Sigmoid colon (tissue), 7 donors: Measurements from ENCODE around the gene SH2D2A. TPM values are rescaled to one million over a fixed set of nuclear protein-coding genes. Genes with fewer than 3 reads are reported as not detected.

Experiments
- DNase-seq: peaks from one replicate; pipeline ENCODE4 v3.0.0-alpha.2; 2019
- H3K27ac ChIP-seq, 4 donors: fragments of 200-600 bp; sonication (generic); one replicate each; pipeline ENCODE4 v1.5.1; 2016 to 2019; ENCODE audit warnings: mild to moderate bottlenecking in 1 of 4
- H3K27me3 ChIP-seq, 3 donors: fragments of 200-600 bp; sonication (generic); one replicate each; pipeline ENCODE4 v1.5.1; 2019; ENCODE audit warnings: mild to moderate bottlenecking in 1 of 3
- H3K36me3 ChIP-seq, 4 donors: fragments of 200-600 bp; sonication (generic); one replicate each; pipeline ENCODE4 v1.5.1; 2016 to 2019
- H3K4me1 ChIP-seq, 4 donors: fragments of 200-600 bp; sonication (generic); one replicate each; pipeline ENCODE4 v1.5.1; 2017 to 2019
- H3K4me3 ChIP-seq, 4 donors: fragments of 200-600 bp; sonication (generic); one replicate each; pipeline ENCODE4 v1.5.1; 2017 to 2019; ENCODE audit warnings: mild to moderate bottlenecking in 2 of 4, moderate library complexity in 1 of 4
- H3K9me3 ChIP-seq, 4 donors: fragments of 200-600 bp in 3 of 4; sonication (generic) in 3 of 4; one replicate each; pipeline versions ENCODE4 v1.5.1 to v1.6.1; 2013 to 2019
- CTCF ChIP-seq, 4 experiments: fragments of 450-650 bp in 3 of 4; fragments of 200-600 bp in 1 of 4; IDR thresholded peaks; one replicate each; pipeline ENCODE4 v1.5.1; 2016 to 2019; ENCODE audit warnings: antibody characterized with exemption in 4 of 4, mild to moderate bottlenecking in 3 of 4, moderate library complexity in 2 of 4
- EP300 ChIP-seq, 4 donors: sonication (generic); formaldehyde crosslinking; IDR thresholded peaks; one replicate each; pipeline ENCODE4 v1.6.1; 2017; ENCODE audit warnings: antibody characterized with exemption in 4 of 4
- POLR2A ChIP-seq, 2 donors: fragments of 450-650 bp; IDR thresholded peaks; one replicate each; pipeline ENCODE4 v1.6.1; 2016; ENCODE audit warnings: antibody characterized with exemption in 2 of 2, mild to moderate bottlenecking in 2 of 2, moderate library complexity in 2 of 2
- POLR2AphosphoS5 ChIP-seq, 4 donors: sonication (generic); formaldehyde crosslinking; IDR thresholded peaks; one replicate each; pipeline ENCODE4 v1.6.1; 2017; ENCODE audit warnings: antibody characterized with exemption in 4 of 4
- WGBS, 2 donors: extraction: QIAGEN DNeasy Blood & Tissue Kit; methylation state at CpG; one replicate each; pipeline ENCODE4 v1.1.7; 2013; 5-methylcytosine and 5-hydroxymethylcytosine counted together
- intact Hi-C: fragments of 100-400 bp; cut with DNase I; formaldehyde crosslinking; loops from one replicate; pipeline ENCODE4 v1.15.1; 2023
- polyA plus RNA-seq, 3 donors: library from polyadenylated mRNA; stranded (reverse); fragments of 200-250 nt; gene quantifications; one replicate each; pipeline ENCODE4 v1.2.3, GENCODE V29; 2013
- total RNA-seq, 4 donors: library from RNA; depleted of rRNA; stranded (reverse); fragments of >200 nt; gene quantifications; one replicate each; pipeline ENCODE4 v1.1.0, GENCODE V29; 2016
- donor health status: healthy with polysubstance abuse.
- donor health status: Bipolar disorder and iron deficiency.
- donor health status: healthy.

The SH2D2A gene
- total and polyA plus RNA-seq, 7 donors, result 0.69 to 8.2 (median 3.3) TPM

- intact Hi-C loops, result no loop called here
- Histone ChIP-seq H3K9me3 (no peaks in the 10 kb centered on the region), H3K4me1 (peaks cover 0 to 80% (median 72%) of the 10 kb centered on the region in 4 donors), H3K27ac (peak overlapping the region in 3 of 4 donors; percentile 10 to 29 (median 27)), H3K36me3 (peaks cover 0 to 18% (median 6%) of the 10 kb centered on the region in 4 donors), H3K27me3 (no peaks in the 10 kb centered on the region), H3K4me3 (no peak overlapping the region)
- DNase-seq, result peak; percentile 35
- no peak for TF ChIP-seq POLR2A (IDR thresholded peaks at IDR 0.05)
- no peak for TF ChIP-seq EP300 (IDR thresholded peaks at IDR 0.05)
- no peak for TF ChIP-seq CTCF (IDR thresholded peaks at IDR 0.05)
- TF ChIP-seq POLR2AphosphoS5 (IDR thresholded peaks at IDR 0.05), result no peak
- 47 to 67% methylated on average over 9 of the region's 9 CpGs for WGBS, 2 donors
These were observed 43.7 kb downstream of the SH2D2A start for GRCh38 chr1:156772728-156773497.

GRCh38 chr1:156772222-156772621 lies 44.4 kb downstream of the SH2D2A start:
- no peak for TF ChIP-seq EP300 (IDR thresholded peaks at IDR 0.05)
- intact Hi-C loops, result no loop called here

GRCh38 chr1:156768610-156769295 lies 47.9 kb downstream of the SH2D2A start:
- peaks cover 0 to 64% (median 61%) of the 10 kb centered on the region in 4 donors for H3K4me1 ChIP-seq
- no peaks in the 10 kb centered on the region for H3K9me3 ChIP-seq
- intact Hi-C loops, result loop anchor here (5.0 kb wide), 1 partner anchor 41 kb away; the partner anchor contains the start of genes ISG20L2 and METTL25B
- peaks cover 0 to 18% (median 6%) of the 10 kb centered on the region in 4 donors for H3K36me3 ChIP-seq
- DNase-seq, result no peak
- H3K27ac ChIP-seq, result peak overlapping the region; percentile 92 to 96 (median 93)
- WGBS, 2 donors, result 10 to 27% methylated on average over 8 of the region's 8 CpGs
- H3K4me3 ChIP-seq, result peak overlapping the region; percentile 67 to 99 (median 86)
- no peaks in the 10 kb centered on the region for H3K27me3 ChIP-seq
- no peak for TF ChIP-seq EP300 (IDR thresholded peaks at IDR 0.05)
- no peak for TF ChIP-seq CTCF (IDR thresholded peaks at IDR 0.05)
- no peak for TF ChIP-seq POLR2A (IDR thresholded peaks at IDR 0.05)
- TF ChIP-seq POLR2AphosphoS5 (IDR thresholded peaks at IDR 0.05), result no peak

More at GRCh38 chr1:156772222-156772621, 44.4 kb downstream of the SH2D2A start:
- no peak for DNase-seq
- H3K4me3 ChIP-seq, result no peak overlapping the region
- H3K27ac ChIP-seq, result peak overlapping the region in 2 of 4 donors; percentile 5 to 29
- H3K36me3 ChIP-seq, result peaks cover 0 to 18% (median 6%) of the 10 kb centered on the region in 4 donors
- no peaks in the 10 kb centered on the region for H3K9me3 ChIP-seq
- H3K27me3 ChIP-seq, result no peaks in the 10 kb centered on the region
- peaks cover 0 to 73% (median 66%) of the 10 kb centered on the region in 4 donors for H3K4me1 ChIP-seq
- 90 to 93% methylated on average over 3 of the region's 3 CpGs for WGBS, 2 donors

- Histone ChIP-seq H3K36me3 (peaks cover 0 to 18% (median 6%) of the 10 kb centered on the region in 4 donors), H3K4me1 (peaks cover 0 to 58% (median 54%) of the 10 kb centered on the region in 4 donors), H3K9me3 (no peaks in the 10 kb centered on the region), H3K4me3 (peak overlapping the region; percentile 67 to 99 (median 86)), H3K27me3 (no peaks in the 10 kb centered on the region), H3K27ac (peak overlapping the region; percentile 92 to 96 (median 93))
- WGBS, 2 donors, result 0 to 1% methylated on average over 31 of the region's 31 CpGs
- intact Hi-C loops, result loop anchor here (2.0 to 5.0 kb wide), 2 partner anchors 17 to 41 kb away; partner anchors contain the start of genes HDGF, ISG20L2 and METTL25B
- DNase-seq, result peak; percentile 74
- no peak for TF ChIP-seq POLR2AphosphoS5 (IDR thresholded peaks at IDR 0.05)
- TF ChIP-seq POLR2A (IDR thresholded peaks at IDR 0.05), result no peak
- TF ChIP-seq CTCF (IDR thresholded peaks at IDR 0.05), result no peak
- no peak for TF ChIP-seq EP300 (IDR thresholded peaks at IDR 0.05)
These were observed 48.6 kb downstream of the SH2D2A start for GRCh38 chr1:156767879-156768604.
